ENCODE data around the gene G0S2.
"Not testable (repeated sequence)": the region's sequence is repeated elsewhere in the genome, so short reads cannot be mapped to it uniquely, and the experiment has no call there.

Gene G0S2

DNA sequence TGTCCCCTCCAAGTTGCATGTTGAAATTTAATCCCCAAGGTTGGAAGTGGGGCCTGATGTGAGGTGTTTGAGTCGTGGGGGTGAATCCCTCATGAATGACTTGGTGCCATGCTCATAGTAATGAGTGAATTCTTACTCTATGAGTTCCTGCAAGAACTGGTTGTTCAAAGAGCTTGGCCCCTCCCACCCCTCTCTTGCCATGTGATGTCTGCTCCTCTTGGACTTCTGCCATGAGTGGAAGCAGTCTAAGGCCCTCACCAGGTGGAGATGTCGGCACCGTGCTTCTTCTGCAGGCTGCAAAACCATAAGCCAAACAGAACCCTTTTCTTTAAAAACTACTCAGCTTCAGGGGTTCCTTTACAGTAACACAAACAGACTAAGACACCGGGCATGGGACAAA lies 14.3 kb downstream of the G0S2 start:
- Histone ChIP-seq H3K36me3 (ENCODE audit: control insufficient read depth, insufficient read depth, low read length, severe bottlenecking) (no peaks in the 10 kb centered on the region), H3K9me3 (ENCODE audit: control insufficient read depth, low read length) (no peaks in the 10 kb centered on the region), H3K27me3 (replicated peaks; ENCODE audit: control insufficient read depth, insufficient read depth, low read length) (peaks cover 3% of the 10 kb centered on the region), H3K4me3 (ENCODE audit: low read length) (no peak overlapping the region), H3K9ac (ENCODE audit: low read length) (no peak overlapping the region), H3K4me1 (ENCODE audit: control insufficient read depth, insufficient read depth, low read length) (peaks cover 49% of the 10 kb centered on the region)
- DNase-seq (ENCODE audit: low read depth): no peak

DNA sequence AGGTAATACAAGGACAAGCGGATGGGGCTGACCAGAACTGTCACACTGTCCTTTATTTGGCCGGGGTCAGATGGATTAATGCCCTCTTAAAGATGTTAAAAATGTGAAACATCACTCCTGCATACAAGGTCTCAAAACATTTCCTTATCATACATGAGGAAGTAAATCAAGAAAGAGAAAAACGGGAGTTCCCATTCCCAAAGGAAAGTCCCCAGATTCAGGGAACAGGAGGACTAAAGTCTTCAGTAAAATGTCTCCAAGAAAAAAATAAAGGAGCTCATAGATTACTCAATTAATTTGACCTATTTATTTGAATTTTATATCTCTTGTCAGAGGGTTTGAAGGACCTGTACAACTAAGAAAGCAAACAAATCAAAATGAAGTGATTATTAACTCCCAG lies 16.0 kb downstream of the G0S2 start:
- DNase-seq (ENCODE audit: low read depth): no peak

DNA sequence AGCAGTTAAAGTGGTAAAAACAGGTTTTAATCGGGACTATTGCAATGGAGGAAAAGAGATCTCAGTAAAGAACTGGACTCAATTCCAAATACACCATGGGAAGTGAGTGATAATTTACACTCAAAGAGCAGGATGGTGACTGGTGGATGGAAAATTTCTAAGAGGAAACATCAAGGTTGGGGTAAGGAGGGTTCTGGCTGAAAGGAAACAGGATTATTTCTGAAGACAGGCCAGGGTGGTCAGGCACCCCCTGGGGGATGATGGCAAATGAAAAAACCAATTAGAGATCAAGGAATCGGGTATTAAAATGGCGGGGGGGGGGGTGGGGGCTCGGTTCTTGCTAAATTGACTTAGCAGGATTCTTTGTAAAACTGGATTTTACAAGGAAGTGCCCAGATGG lies 17.1 kb downstream of the G0S2 start:
- Histone ChIP-seq H3K27me3 (replicated peaks; ENCODE audit: control insufficient read depth, insufficient read depth, low read length) (peaks cover 3% of the 10 kb centered on the region), H3K4me1 (ENCODE audit: control insufficient read depth, insufficient read depth, low read length) (peaks cover 38% of the 10 kb centered on the region), H3K9me3 (ENCODE audit: control insufficient read depth, low read length) (no peaks in the 10 kb centered on the region), H3K9ac (ENCODE audit: low read length) (peak overlapping the region; percentile 73), H3K36me3 (ENCODE audit: control insufficient read depth, insufficient read depth, low read length, severe bottlenecking) (no peaks in the 10 kb centered on the region), H3K4me3 (ENCODE audit: low read length) (no peak overlapping the region)
- no peak for DNase-seq (ENCODE audit: low read depth)

More for the DNA sequence above, 16.0 kb downstream of the G0S2 start:
- H3K36me3 ChIP-seq (ENCODE audit: control insufficient read depth, insufficient read depth, low read length, severe bottlenecking): no peaks in the 10 kb centered on the region
- no peaks in the 10 kb centered on the region for H3K9me3 ChIP-seq (ENCODE audit: control insufficient read depth, low read length)
- H3K4me1 ChIP-seq (ENCODE audit: control insufficient read depth, insufficient read depth, low read length): peaks cover 45% of the 10 kb centered on the region
- H3K4me3 ChIP-seq (ENCODE audit: low read length): no peak overlapping the region
- no peak overlapping the region for H3K9ac ChIP-seq (ENCODE audit: low read length)
- peaks cover 3% of the 10 kb centered on the region for H3K27me3 ChIP-seq (replicated peaks; ENCODE audit: control insufficient read depth, insufficient read depth, low read length)

DNA sequence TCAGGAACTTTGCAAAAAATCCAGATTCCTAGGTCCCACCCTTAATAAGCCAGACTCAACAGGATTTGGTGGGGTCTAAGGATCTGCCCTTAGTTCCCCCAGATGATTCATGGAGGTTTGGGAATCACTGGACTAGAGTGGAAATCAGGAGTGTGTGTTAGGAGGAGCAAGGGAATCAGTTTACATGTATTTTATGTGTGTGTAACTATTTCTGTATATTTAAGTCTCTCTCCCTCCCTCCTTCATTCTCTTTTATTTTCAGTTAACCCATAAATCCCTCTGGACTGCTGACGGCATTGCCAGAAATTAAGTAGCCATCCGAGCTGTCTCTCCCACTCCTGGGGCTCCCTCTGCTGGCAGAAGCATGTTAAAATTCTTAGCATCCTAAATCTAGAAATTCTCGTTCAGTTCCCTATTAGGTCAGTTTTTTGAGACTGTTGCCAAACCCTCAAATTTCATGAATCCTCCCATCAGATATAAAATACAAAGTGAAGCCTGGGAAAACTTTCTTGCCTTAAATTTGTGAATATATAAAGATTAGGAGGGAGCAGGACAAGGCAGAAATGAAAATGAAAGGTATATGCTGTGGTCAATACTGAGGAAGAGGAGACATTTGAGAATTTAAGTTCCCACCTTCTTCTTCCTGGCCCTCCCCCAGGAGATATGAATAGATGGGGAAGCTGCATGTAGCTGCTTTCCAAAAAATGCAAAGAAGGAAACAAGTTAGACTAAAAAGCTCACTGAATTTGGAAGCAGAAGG lies 17.7 kb downstream of the G0S2 start:
- H3K36me3 ChIP-seq (ENCODE audit: control insufficient read depth, insufficient read depth, low read length, severe bottlenecking): no peaks in the 10 kb centered on the region
- DNase-seq (ENCODE audit: low read depth): peak; percentile 93
- peaks cover 3% of the 10 kb centered on the region for H3K27me3 ChIP-seq (replicated peaks; ENCODE audit: control insufficient read depth, insufficient read depth, low read length)
- peaks cover 32% of the 10 kb centered on the region for H3K4me1 ChIP-seq (ENCODE audit: control insufficient read depth, insufficient read depth, low read length)
- H3K4me3 ChIP-seq (ENCODE audit: low read length): no peak overlapping the region
- H3K9me3 ChIP-seq (ENCODE audit: control insufficient read depth, low read length): no peaks in the 10 kb centered on the region
- H3K9ac ChIP-seq (ENCODE audit: low read length): peak overlapping the region; percentile 73

DNA sequence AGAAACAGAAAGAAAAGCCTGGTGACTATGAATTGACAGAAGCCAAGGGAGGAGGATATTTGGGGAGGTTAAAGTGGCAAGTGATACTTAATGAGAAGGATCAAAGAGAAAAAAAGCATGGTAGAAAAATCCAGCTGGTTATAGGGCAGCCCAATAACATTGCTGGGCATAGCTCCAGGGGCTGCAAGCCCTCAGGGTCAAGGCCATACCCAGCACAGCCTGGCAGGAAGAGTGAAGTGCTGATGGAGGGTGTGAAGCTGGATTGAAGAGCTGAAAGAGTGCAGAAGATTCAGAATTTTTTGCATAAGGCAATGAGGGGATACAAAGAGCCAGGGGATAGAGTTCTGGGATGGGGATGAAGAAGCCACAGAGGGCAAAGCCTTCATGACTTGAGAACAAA lies 21.5 kb downstream of the G0S2 start:
- no peak overlapping the region for H3K4me3 ChIP-seq (ENCODE audit: low read length)
- peaks cover 19% of the 10 kb centered on the region for H3K4me1 ChIP-seq (ENCODE audit: control insufficient read depth, insufficient read depth, low read length)
- H3K36me3 ChIP-seq (ENCODE audit: control insufficient read depth, insufficient read depth, low read length, severe bottlenecking): no peaks in the 10 kb centered on the region
- H3K27me3 ChIP-seq (replicated peaks; ENCODE audit: control insufficient read depth, insufficient read depth, low read length): peaks cover 3% of the 10 kb centered on the region
- no peak for DNase-seq (ENCODE audit: low read depth)
- no peak overlapping the region for H3K9ac ChIP-seq (ENCODE audit: low read length)
- no peaks in the 10 kb centered on the region for H3K9me3 ChIP-seq (ENCODE audit: control insufficient read depth, low read length)

DNA sequence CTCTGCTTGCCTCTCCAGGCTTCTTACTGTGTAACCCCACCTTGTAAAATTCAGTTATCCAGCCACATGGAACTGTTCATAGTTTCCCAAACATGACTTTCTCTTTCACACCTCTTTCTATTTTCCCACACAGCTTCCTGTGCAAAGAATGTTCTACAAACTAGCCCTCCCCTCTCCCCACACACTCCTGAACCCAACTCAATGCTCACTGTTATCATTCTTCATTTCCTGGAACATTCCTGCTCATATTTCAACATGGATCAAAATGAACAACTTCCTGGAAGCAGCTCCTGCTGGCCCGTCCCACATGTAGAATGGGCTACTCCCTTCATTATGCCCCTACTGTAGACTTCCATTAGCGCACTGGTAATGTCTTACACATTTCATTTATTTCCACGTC lies 21.9 kb downstream of the G0S2 start:
- no peak overlapping the region for H3K9ac ChIP-seq (ENCODE audit: low read length)
- H3K4me3 ChIP-seq (ENCODE audit: low read length): no peak overlapping the region
- H3K27me3 ChIP-seq (replicated peaks; ENCODE audit: control insufficient read depth, insufficient read depth, low read length): peaks cover 3% of the 10 kb centered on the region
- no peaks in the 10 kb centered on the region for H3K9me3 ChIP-seq (ENCODE audit: control insufficient read depth, low read length)
- H3K4me1 ChIP-seq (ENCODE audit: control insufficient read depth, insufficient read depth, low read length): peaks cover 14% of the 10 kb centered on the region
- no peaks in the 10 kb centered on the region for H3K36me3 ChIP-seq (ENCODE audit: control insufficient read depth, insufficient read depth, low read length, severe bottlenecking)
- no peak for DNase-seq (ENCODE audit: low read depth)

DNA sequence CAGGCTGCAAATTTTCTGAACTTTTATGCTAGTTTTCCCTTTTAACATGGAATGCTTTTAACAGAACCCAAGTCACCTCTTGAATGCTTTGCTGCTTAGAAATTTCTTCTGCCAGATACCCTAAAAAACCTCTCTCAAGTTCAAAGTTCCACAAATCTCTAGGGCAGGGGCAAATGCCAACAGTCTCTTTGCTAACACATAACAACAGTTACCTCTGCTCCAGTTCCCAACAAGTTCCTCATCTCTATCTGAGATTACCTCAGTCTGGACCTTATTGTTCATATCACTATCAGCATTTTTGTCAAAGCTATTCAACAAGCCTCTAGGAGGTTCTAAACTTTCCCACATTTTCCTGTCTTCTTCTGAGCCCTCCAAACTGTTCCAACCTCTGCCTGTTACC lies 25.5 kb downstream of the G0S2 start:
- H3K4me1 ChIP-seq (ENCODE audit: control insufficient read depth, insufficient read depth, low read length): peaks cover 27% of the 10 kb centered on the region
- DNase-seq (ENCODE audit: low read depth); H3K9me3 ChIP-seq (ENCODE audit: control insufficient read depth, low read length): not testable (repeated sequence)

DNA sequence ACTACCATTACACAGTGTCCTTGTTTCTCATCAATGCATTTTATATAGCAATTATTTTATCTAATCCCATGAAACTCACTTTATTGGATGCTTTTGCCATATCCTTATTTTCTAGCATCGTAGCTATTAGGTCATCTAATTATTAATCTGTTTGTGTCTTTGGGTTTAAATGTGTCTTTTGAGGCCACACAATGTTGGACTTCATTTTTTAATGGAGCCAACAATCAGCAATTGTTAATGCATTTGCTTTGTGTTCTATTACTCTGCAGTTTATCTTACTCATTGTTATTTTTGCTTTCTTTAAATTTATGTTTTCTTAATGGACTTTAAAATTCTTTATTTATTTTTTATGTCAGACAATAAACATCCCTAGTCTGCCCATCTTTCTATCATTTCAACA lies 27.6 kb downstream of the G0S2 start:
- H3K9ac ChIP-seq (ENCODE audit: low read length): no peak overlapping the region
- no peak overlapping the region for H3K4me3 ChIP-seq (ENCODE audit: low read length)
- H3K27me3 ChIP-seq (replicated peaks; ENCODE audit: control insufficient read depth, insufficient read depth, low read length): no peaks in the 10 kb centered on the region
- H3K36me3 ChIP-seq (ENCODE audit: control insufficient read depth, insufficient read depth, low read length, severe bottlenecking): peaks cover 20% of the 10 kb centered on the region
- peaks cover 41% of the 10 kb centered on the region for H3K4me1 ChIP-seq (ENCODE audit: control insufficient read depth, insufficient read depth, low read length)
- no peaks in the 10 kb centered on the region for H3K9me3 ChIP-seq (ENCODE audit: control insufficient read depth, low read length)
- DNase-seq (ENCODE audit: low read depth): no peak

More for the DNA sequence above, 25.5 kb downstream of the G0S2 start:
- not testable (repeated sequence) for H3K9ac ChIP-seq (ENCODE audit: low read length); H3K36me3 ChIP-seq (ENCODE audit: control insufficient read depth, insufficient read depth, low read length, severe bottlenecking); H3K4me3 ChIP-seq (ENCODE audit: low read length); H3K27me3 ChIP-seq (replicated peaks; ENCODE audit: control insufficient read depth, insufficient read depth, low read length)

DNA sequence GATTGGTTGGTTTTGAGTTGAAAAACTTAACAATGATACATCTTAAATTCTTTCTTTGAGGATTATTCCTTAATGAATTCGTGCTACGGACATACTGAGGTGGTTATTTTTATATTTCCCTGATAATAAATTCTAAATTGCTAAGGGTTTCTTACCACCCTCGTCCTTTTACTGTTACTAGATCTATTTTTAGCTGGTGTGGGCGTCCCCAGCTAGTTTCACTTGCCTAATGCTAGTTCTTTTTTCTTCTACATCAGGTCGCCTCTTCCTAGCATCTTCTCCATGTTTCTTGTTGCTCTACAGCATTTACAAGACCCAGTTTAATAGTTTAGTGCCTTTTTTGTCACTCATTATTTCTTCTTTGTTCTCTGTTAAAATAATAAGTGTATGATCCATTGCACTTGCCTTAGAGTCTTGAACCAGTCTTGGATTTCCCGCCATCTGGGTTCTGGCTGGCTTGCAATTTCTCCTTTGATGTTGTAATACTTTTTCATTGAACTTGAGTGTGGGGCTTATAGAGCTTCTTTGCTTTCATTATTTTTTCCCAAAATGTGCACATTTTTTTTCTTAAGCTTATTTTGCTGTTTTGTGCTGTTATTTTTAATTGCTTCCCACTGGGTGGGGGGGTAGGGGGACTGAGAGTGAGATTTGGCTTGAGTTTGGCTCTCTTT lies 28.8 kb downstream of the G0S2 start:
- Histone ChIP-seq H3K9ac (ENCODE audit: low read length) (no peak overlapping the region), H3K4me1 (ENCODE audit: control insufficient read depth, insufficient read depth, low read length) (peaks cover 41% of the 10 kb centered on the region)
- no peak for DNase-seq (ENCODE audit: low read depth)

DNA sequence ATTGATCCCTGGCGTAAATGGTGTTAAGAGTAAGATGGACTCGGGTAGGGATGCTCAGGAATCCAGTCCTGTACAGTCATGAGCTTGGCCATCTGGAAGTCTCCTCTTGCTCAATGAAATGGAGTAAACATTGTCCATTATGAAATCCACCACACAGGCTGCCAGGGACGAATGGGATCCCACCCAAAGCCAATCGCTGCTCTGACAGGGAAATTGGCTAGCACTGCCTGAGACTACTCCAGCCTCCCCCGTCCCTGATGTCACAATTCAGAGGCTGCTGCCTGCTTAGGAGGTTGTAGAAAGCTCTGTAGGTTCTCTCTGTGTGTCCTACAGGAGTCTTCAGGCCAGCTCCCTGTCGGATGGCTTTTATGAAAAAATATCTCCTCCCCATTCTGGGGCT lies 29.4 kb downstream of the G0S2 start, which contains the start of gene HSD11B1:
HSD11B1 (plus strand) TSS at position 263 of the 400 bp plus-strand sequence; CDS start at position 360, 97 bp downstream.
- DNase-seq (ENCODE audit: low read depth): peak; percentile 95
- Histone ChIP-seq H3K4me3 (ENCODE audit: low read length) (peak within 1 kb of the TSS; percentile 87), H3K9ac (ENCODE audit: low read length) (peak within 1 kb of the TSS; percentile 86), H3K9me3 (ENCODE audit: control insufficient read depth, low read length) (no peaks in the 10 kb centered on the region), H3K27me3 (replicated peaks; ENCODE audit: control insufficient read depth, insufficient read depth, low read length) (no peaks in the 10 kb centered on the region), H3K4me1 (ENCODE audit: control insufficient read depth, insufficient read depth, low read length) (peaks cover 41% of the 10 kb centered on the region), H3K36me3 (ENCODE audit: control insufficient read depth, insufficient read depth, low read length, severe bottlenecking) (peaks cover 36% of the 10 kb centered on the region)

More for the DNA sequence above, 28.8 kb downstream of the G0S2 start:
- peaks cover 30% of the 10 kb centered on the region for H3K36me3 ChIP-seq (ENCODE audit: control insufficient read depth, insufficient read depth, low read length, severe bottlenecking)
- H3K4me3 ChIP-seq (ENCODE audit: low read length): no peak overlapping the region
- no peaks in the 10 kb centered on the region for H3K27me3 ChIP-seq (replicated peaks; ENCODE audit: control insufficient read depth, insufficient read depth, low read length)
- no peaks in the 10 kb centered on the region for H3K9me3 ChIP-seq (ENCODE audit: control insufficient read depth, low read length)

DNA sequence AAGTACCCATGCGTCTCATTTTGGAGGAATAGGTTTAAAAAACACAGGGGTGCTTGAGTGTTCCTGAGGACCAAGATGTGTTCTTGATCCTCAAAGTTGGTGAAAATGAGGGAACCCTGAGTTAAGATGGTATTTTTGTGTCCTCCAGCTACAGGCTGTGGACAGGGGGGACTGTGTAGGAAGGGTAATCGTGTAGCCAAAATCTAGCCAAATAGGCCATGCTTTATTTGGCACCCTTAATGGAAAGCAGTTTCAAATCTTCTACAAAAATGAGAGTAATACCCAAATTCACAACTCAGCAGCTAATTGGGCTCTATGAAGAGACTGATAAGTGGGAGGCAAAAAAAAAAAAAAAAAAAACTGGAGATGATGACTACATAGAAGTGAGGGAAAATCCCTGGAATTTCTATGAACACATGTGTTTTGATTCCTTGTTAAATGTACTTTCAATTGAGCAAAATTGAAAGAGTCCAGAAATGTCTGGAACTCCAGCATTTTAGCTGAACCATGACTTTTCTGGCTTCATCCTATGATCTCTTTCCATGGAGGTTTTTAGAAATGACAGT lies 29.9 kb downstream of the G0S2 start:
- peak overlapping the region; percentile 86 for H3K9ac ChIP-seq (ENCODE audit: low read length)
- peak; percentile 20 for DNase-seq (ENCODE audit: low read depth)
- H3K4me3 ChIP-seq (ENCODE audit: low read length): peak overlapping the region; percentile 87
- no peaks in the 10 kb centered on the region for H3K9me3 ChIP-seq (ENCODE audit: control insufficient read depth, low read length)
- H3K27me3 ChIP-seq (replicated peaks; ENCODE audit: control insufficient read depth, insufficient read depth, low read length): no peaks in the 10 kb centered on the region
- peaks cover 41% of the 10 kb centered on the region for H3K4me1 ChIP-seq (ENCODE audit: control insufficient read depth, insufficient read depth, low read length)
- peaks cover 36% of the 10 kb centered on the region for H3K36me3 ChIP-seq (ENCODE audit: control insufficient read depth, insufficient read depth, low read length, severe bottlenecking)

Data from adipocyte (in vitro differentiated cells).